Hepatocyte (in vitro differentiated cells): ENCODE data around the gene ITGA11.

Experiments used
- CTCF ChIP-seq: fragments of 200-600 bp; sonication (generic); IDR thresholded peaks from 2 replicates; pipeline ENCODE4 v1.5.1; 2016; ENCODE audit warnings: antibody characterized with exemption, mild to moderate bottlenecking; ENCODE audit not compliant: poor library complexity
- EZH2 ChIP-seq: fragments of 200-600 bp; sonication (generic); IDR thresholded peaks from 2 replicates; pipeline ENCODE4 v1.6.1; 2016; ENCODE audit warnings: antibody characterized with exemption, mild to moderate bottlenecking, borderline replicate concordance

DNA sequence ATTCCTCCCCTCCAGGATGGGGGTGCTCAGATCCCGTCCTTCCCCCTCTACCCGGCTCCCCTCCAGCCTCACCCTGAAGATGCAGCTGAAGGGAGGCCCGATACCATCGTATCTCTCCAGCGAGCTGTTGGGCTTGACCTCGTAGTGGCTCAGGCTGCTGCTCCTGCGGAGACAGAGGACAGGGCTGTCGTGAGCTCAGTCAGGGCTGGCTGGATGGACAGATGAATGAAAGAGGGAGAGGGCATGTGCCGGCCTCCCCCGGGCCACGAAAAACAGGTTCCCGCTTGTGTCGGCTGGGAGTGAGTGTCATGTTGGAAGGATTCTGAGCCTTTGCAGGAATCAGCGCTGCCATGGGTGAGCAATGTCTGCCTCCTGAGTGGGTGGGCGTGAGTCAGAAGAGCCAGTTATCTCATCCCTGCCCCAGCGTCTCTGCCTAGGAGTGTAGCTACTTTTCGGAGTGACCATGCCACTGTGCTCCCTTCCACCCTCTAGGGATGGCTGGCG lies 119.2 kb downstream of the ITGA11 start:
- TF ChIP-seq CTCF (no peak), EZH2 (no peak)
